Measurements from ENCODE around the gene SFI1. TPM values are rescaled to one million over a fixed set of nuclear protein-coding genes. Genes with fewer than 3 reads are reported as not detected.

Gene SFI1
- total RNA-seq, 1 experiment from 2014 or later, result 53.1 TPM

DNA sequence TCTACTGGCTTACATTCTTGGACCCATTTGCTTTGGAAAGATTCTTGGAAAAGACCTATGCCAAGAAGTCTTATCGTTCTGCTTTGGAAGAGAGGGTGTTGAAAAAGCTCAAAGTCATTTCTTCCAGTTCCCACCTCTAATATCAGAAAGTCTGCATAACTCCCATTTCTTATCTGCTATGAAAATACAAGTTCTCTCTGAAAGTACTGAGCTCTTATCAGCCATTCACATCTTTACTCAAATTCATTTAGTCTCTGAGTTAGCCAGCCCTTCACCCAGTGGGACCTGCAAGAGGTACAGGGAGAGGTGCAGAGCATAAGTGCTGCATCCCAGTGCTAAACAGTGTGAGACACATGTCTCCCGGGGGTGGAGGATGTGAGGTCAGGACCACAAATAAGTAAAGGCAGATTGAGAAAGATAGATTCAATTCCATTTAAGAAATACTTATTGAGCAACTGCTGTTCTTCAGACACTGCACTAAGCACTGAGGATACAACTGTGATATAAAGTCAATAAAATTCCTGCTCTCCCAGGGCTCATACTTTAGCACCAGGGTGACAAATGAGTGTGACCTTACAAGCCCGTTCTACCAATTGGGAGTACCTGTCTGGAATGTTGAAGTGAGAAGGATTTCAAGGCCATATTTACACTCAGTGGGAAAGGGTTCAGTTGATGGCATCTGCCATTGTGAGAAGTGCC lies 89.0 kb downstream of the SFI1 start:
- ChIA-PET CTCF (interaction anchor here (1.2 kb wide), 1 partner anchor 24 kb away, joined by 3 read pairs; no protein-coding TSS in a partner anchor), RAD21 (ENCODE audit: low non-redundant PET in 1 of 2, low total read pairs in 2 of 2, uncharacterized antibody in 2 of 2, unreplicated experiment in 2 of 2) (no interaction called here), POLR2A (no interaction called here)
- H2AFZ ChIP-seq (ENCODE audit: low read depth, low read length, poor library complexity, severe bottlenecking), result no peak overlapping the region
- no TSS peak for BruUV-seq (replicated peaks)
- H3K4me3 ChIP-seq (replicated peaks in 1 of 2; ENCODE audit: low read depth in 1 of 2, low read length in 2 of 2), result no peak overlapping the region
- peaks cover 16 to 21% of the 10 kb centered on the region in 2 experiments for H3K36me3 ChIP-seq (ENCODE audit: control insufficient read depth in 1 of 2, insufficient read depth in 2 of 2, low read length in 2 of 2)
- no peaks in the 10 kb centered on the region for H3K9me2 ChIP-seq (ENCODE audit: insufficient read depth)
- no peaks in the 10 kb centered on the region for H3K27me3 ChIP-seq (ENCODE audit: insufficient read depth, low read length)
- H3K4me1 ChIP-seq (ENCODE audit: control insufficient read depth in 1 of 2, insufficient read depth in 2 of 2, low read length in 2 of 2), result no peaks in the 10 kb centered on the region
- TF ChIP-seq JUND (IDR thresholded peaks at IDR 0.05) (no peak), ELF1 (IDR thresholded peaks at IDR 0.05; ENCODE audit: borderline replicate concordance, low read depth) (no peak), POLR2A (IDR thresholded peaks at IDR 0.05; ENCODE audit: borderline replicate concordance, extremely low read depth, insufficient read depth, insufficient read length) (no peak), ZNF274 (IDR thresholded peaks at IDR 0.05; ENCODE audit: low read depth, low read length) (no peak), FOSL1 (IDR thresholded peaks at IDR 0.05; ENCODE audit: low read depth) (no peak), POLR2AphosphoS5 (IDR thresholded peaks at IDR 0.05; ENCODE audit: low read depth, low read length) (no peak), EZH2phosphoT487 (IDR thresholded peaks at IDR 0.05; ENCODE audit: borderline replicate concordance) (no peak)
- TF ChIP-seq, protein P1, sequence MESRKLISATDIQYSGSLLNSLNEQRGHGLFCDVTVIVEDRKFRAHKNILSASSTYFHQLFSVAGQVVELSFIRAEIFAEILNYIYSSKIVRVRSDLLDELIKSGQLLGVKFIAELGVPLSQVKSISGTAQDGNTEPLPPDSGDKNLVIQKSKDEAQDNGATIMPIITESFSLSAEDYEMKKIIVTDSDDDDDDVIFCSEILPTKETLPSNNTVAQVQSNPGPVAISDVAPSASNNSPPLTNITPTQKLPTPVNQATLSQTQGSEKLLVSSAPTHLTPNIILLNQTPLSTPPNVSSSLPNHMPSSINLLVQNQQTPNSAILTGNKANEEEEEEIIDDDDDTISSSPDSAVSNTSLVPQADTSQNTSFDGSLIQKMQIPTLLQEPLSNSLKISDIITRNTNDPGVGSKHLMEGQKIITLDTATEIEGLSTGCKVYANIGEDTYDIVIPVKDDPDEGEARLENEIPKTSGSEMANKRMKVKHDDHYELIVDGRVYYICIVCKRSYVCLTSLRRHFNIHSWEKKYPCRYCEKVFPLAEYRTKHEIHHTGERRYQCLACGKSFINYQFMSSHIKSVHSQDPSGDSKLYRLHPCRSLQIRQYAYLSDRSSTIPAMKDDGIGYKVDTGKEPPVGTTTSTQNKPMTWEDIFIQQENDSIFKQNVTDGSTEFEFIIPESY (IDR thresholded peaks at IDR 0.05; ENCODE audit: extremely low read depth, insufficient replicate concordance, low read length), result no peak
- TF ChIP-seq, protein P2, sequence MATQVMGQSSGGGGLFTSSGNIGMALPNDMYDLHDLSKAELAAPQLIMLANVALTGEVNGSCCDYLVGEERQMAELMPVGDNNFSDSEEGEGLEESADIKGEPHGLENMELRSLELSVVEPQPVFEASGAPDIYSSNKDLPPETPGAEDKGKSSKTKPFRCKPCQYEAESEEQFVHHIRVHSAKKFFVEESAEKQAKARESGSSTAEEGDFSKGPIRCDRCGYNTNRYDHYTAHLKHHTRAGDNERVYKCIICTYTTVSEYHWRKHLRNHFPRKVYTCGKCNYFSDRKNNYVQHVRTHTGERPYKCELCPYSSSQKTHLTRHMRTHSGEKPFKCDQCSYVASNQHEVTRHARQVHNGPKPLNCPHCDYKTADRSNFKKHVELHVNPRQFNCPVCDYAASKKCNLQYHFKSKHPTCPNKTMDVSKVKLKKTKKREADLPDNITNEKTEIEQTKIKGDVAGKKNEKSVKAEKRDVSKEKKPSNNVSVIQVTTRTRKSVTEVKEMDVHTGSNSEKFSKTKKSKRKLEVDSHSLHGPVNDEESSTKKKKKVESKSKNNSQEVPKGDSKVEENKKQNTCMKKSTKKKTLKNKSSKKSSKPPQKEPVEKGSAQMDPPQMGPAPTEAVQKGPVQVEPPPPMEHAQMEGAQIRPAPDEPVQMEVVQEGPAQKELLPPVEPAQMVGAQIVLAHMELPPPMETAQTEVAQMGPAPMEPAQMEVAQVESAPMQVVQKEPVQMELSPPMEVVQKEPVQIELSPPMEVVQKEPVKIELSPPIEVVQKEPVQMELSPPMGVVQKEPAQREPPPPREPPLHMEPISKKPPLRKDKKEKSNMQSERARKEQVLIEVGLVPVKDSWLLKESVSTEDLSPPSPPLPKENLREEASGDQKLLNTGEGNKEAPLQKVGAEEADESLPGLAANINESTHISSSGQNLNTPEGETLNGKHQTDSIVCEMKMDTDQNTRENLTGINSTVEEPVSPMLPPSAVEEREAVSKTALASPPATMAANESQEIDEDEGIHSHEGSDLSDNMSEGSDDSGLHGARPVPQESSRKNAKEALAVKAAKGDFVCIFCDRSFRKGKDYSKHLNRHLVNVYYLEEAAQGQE (IDR thresholded peaks at IDR 0.05; ENCODE audit: low read depth), result no peak
- TF ChIP-seq, protein P3, sequence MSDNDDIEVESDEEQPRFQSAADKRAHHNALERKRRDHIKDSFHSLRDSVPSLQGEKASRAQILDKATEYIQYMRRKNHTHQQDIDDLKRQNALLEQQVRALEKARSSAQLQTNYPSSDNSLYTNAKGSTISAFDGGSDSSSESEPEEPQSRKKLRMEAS (IDR thresholded peaks at IDR 0.05), result no peak
- TF ChIP-seq, protein P4, sequence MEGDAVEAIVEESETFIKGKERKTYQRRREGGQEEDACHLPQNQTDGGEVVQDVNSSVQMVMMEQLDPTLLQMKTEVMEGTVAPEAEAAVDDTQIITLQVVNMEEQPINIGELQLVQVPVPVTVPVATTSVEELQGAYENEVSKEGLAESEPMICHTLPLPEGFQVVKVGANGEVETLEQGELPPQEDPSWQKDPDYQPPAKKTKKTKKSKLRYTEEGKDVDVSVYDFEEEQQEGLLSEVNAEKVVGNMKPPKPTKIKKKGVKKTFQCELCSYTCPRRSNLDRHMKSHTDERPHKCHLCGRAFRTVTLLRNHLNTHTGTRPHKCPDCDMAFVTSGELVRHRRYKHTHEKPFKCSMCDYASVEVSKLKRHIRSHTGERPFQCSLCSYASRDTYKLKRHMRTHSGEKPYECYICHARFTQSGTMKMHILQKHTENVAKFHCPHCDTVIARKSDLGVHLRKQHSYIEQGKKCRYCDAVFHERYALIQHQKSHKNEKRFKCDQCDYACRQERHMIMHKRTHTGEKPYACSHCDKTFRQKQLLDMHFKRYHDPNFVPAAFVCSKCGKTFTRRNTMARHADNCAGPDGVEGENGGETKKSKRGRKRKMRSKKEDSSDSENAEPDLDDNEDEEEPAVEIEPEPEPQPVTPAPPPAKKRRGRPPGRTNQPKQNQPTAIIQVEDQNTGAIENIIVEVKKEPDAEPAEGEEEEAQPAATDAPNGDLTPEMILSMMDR (IDR thresholded peaks at IDR 0.05 in 2 of 3, conservative IDR thresholded peaks at IDR 0.05 in 1 of 3; ENCODE audit: borderline replicate concordance in 1 of 3, insufficient read depth in 1 of 3, low read depth in 2 of 3, low read length in 2 of 3), result no peak
- no peaks in the 10 kb centered on the region for H3K9me3 ChIP-seq (ENCODE audit: control insufficient read depth in 1 of 2, insufficient read depth in 1 of 2, low read depth in 1 of 2, low read length in 2 of 2)
- H3K9ac ChIP-seq (ENCODE audit: low read length), result no peak overlapping the region
- no peak overlapping the region for H3K27ac ChIP-seq (ENCODE audit: low read depth, low read length)
- intact Hi-C loops (cut with micrococcal nuclease), result no loop called here
- H3K4me2 ChIP-seq (ENCODE audit: low read length), result no peak overlapping the region
- H4K20me1 ChIP-seq (ENCODE audit: insufficient read depth), result no peaks in the 10 kb centered on the region
- H3K79me2 ChIP-seq (ENCODE audit: insufficient read depth, low read length), result no peaks in the 10 kb centered on the region
- ATAC-seq (no peak), DNase-seq (ENCODE audit: low read depth, low spot score) (no peak)

Data from HCT116 (cell line).